ENCODE results near the gene CDH4. TPM values are rescaled to one million over a fixed set of nuclear protein-coding genes. Genes with fewer than 3 reads are reported as not detected.

The CDH4 gene
- total and polyA plus RNA-seq, 2 of the 4 experiments (the other 2 are of a cell fraction): 1.6 to 3.5 TPM

DNA sequence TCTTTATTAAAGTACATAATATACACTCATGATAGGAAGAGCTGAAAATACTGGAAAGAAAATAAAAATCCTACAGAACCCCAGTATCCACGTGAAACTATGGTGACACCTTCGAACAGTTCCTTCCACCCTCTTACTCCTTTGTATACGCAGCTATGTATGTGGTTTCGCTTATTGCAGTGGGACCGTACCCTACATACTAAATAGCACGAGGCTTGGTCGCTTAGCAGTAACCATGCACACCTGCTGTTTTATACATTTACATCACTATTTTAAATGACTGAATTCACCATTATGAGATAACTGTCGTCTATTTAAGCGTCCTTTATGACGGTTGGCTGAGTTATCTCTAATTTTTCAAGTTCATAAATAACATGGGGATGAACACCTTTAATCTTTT lies 400.1 kb downstream of the CDH4 start:
- H3K18ac ChIP-seq (ENCODE audit: low read depth, low read length): no peak overlapping the region
- TF ChIP-seq BHLHE40 (IDR thresholded peaks at IDR 0.05; ENCODE audit: low read depth, low read length): no peak
- TF ChIP-seq RAD21 (IDR thresholded peaks at IDR 0.05; ENCODE audit: low read length): no peak
- TF ChIP-seq CHD1 (IDR thresholded peaks at IDR 0.05; ENCODE audit: low read depth, low read length): no peak
- TF ChIP-seq MXI1 (IDR thresholded peaks at IDR 0.05; ENCODE audit: borderline replicate concordance, low read depth, low read length): no peak
- no peak for TF ChIP-seq RCOR1 (IDR thresholded peaks at IDR 0.05; ENCODE audit: insufficient replicate concordance, low read length)
- no peak for TF ChIP-seq RFX5 (IDR thresholded peaks at IDR 0.05; ENCODE audit: low read depth, low read length)
- TF ChIP-seq MAFK (IDR thresholded peaks at IDR 0.05; ENCODE audit: low read depth, low read length): no peak
- no peak for TF ChIP-seq NFE2L2 (IDR thresholded peaks at IDR 0.05; ENCODE audit: low read depth, low read length)
- TF ChIP-seq, protein P1, sequence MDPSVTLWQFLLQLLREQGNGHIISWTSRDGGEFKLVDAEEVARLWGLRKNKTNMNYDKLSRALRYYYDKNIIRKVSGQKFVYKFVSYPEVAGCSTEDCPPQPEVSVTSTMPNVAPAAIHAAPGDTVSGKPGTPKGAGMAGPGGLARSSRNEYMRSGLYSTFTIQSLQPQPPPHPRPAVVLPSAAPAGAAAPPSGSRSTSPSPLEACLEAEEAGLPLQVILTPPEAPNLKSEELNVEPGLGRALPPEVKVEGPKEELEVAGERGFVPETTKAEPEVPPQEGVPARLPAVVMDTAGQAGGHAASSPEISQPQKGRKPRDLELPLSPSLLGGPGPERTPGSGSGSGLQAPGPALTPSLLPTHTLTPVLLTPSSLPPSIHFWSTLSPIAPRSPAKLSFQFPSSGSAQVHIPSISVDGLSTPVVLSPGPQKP (IDR thresholded peaks at IDR 0.05; ENCODE audit: borderline replicate concordance, low read depth, low read length): no peak
- no peak for TF ChIP-seq SMC3 (IDR thresholded peaks at IDR 0.05; ENCODE audit: low read depth, low read length)
- no peak for TF ChIP-seq POLR2A (IDR thresholded peaks at IDR 0.05; ENCODE audit: low read depth, low read length)
- TF ChIP-seq FOS (IDR thresholded peaks at IDR 0.05; ENCODE audit: low read depth, low read length): no peak
- no peak for TF ChIP-seq MAZ (IDR thresholded peaks at IDR 0.05; ENCODE audit: borderline replicate concordance, low read depth, low read length)
- TF ChIP-seq, protein P2, sequence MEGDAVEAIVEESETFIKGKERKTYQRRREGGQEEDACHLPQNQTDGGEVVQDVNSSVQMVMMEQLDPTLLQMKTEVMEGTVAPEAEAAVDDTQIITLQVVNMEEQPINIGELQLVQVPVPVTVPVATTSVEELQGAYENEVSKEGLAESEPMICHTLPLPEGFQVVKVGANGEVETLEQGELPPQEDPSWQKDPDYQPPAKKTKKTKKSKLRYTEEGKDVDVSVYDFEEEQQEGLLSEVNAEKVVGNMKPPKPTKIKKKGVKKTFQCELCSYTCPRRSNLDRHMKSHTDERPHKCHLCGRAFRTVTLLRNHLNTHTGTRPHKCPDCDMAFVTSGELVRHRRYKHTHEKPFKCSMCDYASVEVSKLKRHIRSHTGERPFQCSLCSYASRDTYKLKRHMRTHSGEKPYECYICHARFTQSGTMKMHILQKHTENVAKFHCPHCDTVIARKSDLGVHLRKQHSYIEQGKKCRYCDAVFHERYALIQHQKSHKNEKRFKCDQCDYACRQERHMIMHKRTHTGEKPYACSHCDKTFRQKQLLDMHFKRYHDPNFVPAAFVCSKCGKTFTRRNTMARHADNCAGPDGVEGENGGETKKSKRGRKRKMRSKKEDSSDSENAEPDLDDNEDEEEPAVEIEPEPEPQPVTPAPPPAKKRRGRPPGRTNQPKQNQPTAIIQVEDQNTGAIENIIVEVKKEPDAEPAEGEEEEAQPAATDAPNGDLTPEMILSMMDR (conservative IDR thresholded peaks at IDR 0.05; ENCODE audit: low read depth, low read length): no peak
- TF ChIP-seq, protein P3, sequence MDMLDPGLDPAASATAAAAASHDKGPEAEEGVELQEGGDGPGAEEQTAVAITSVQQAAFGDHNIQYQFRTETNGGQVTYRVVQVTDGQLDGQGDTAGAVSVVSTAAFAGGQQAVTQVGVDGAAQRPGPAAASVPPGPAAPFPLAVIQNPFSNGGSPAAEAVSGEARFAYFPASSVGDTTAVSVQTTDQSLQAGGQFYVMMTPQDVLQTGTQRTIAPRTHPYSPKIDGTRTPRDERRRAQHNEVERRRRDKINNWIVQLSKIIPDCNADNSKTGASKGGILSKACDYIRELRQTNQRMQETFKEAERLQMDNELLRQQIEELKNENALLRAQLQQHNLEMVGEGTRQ (IDR thresholded peaks at IDR 0.05; ENCODE audit: low read depth, low read length): no peak
- TF ChIP-seq CEBPB (IDR thresholded peaks at IDR 0.05; ENCODE audit: low read depth, low read length): no peak
- H3K4me3 ChIP-seq (ENCODE audit: insufficient read depth, low read depth, low read length): no peak overlapping the region
- H3K27ac ChIP-seq (ENCODE audit: insufficient read depth, low read length): no peak overlapping the region
- intact Hi-C loops (cut with micrococcal nuclease) (no loop called here), dilution Hi-C loops (cut with HindIII; ENCODE audit: low sequenced_read_pairs, unreplicated experiment) (no loop called here), in situ Hi-C loops (cut with MboI; ENCODE audit: low sequenced_read_pairs) (no loop called here)
- H4K20me1 ChIP-seq (ENCODE audit: insufficient read depth, low read length): no peaks in the 10 kb centered on the region; the same call in 1 of the 2 replicates
- H2BK120ac ChIP-seq (ENCODE audit: low read depth, low read length): no peak overlapping the region
- no peak overlapping the region for H4K91ac ChIP-seq (ENCODE audit: insufficient read depth, low read depth, low read length)
- H3K4me2 ChIP-seq (ENCODE audit: low read depth, low read length): no peak overlapping the region
- no peak for DNase-seq
- BruUV-seq (replicated peaks): no TSS peak
- H2AK9ac ChIP-seq (replicated peaks; ENCODE audit: low read depth, low read length, poor library complexity): no peak overlapping the region
- no peaks in the 10 kb centered on the region for H3K9me1 ChIP-seq (ENCODE audit: insufficient read depth, low read length)
- H3K9me3 ChIP-seq (ENCODE audit: control insufficient read depth, insufficient read depth, low read length): peaks cover 3% of the 10 kb centered on the region; the same call in 1 of the 2 replicates
- no peak overlapping the region for H3K4ac ChIP-seq (ENCODE audit: low read depth, low read length)
- no peak overlapping the region for H4K8ac ChIP-seq (ENCODE audit: low read depth in 2 of 2, low read length in 2 of 2)
- no peak overlapping the region for H4K5ac ChIP-seq (ENCODE audit: low read depth, low read length)
- H3K9ac ChIP-seq (ENCODE audit: low read depth, low read length): no peak overlapping the region
- no peak overlapping the region for H2AFZ ChIP-seq (replicated peaks; ENCODE audit: low read length, poor library complexity)
- no peaks in the 10 kb centered on the region for H3K36me3 ChIP-seq (ENCODE audit: control insufficient read depth, insufficient read depth, low read length)
- ATAC-seq (ENCODE audit: low read depth): no peak
- no peak overlapping the region for H2BK15ac ChIP-seq (ENCODE audit: low read depth, low read length)
- H3K27me3 ChIP-seq (ENCODE audit: control insufficient read depth, insufficient read depth, low read length): no peaks in the 10 kb centered on the region
- H3K4me1 ChIP-seq (ENCODE audit: control insufficient read depth, insufficient read depth, low read length): no peaks in the 10 kb centered on the region
- no peak overlapping the region for H3K14ac ChIP-seq (replicated peaks; ENCODE audit: low read depth, low read length)
- no peak overlapping the region for H3K23ac ChIP-seq (ENCODE audit: low read depth, low read length)
- no peak overlapping the region for H3K56ac ChIP-seq (ENCODE audit: extremely low read depth, insufficient read depth, low read length)
- 100% methylated on average over 3 of the region's 10 CpGs; no CpG with 5 or more reads in 1 of the 2 experiments for WGBS, 2 experiments (ENCODE audit: extremely low coverage in 2 of 2, insufficient read length in 1 of 2)
- H3K79me1 ChIP-seq (ENCODE audit: low read depth in 1 of 2, low read length in 2 of 2): no peaks in the 10 kb centered on the region
- CTCF ChIA-PET: interaction anchor here (0.5 kb wide), 1 partner anchor 308 kb away, joined by 3 read pairs; no protein-coding TSS in a partner anchor
- H2BK5ac ChIP-seq (ENCODE audit: low read depth, low read length, poor library complexity, severe bottlenecking): no peak overlapping the region
- POLR2A ChIA-PET (ENCODE audit: unreplicated experiment): no interaction called here
- H2AK5ac ChIP-seq (ENCODE audit: low read depth, low read length): no peak overlapping the region
- no peak overlapping the region for H2BK20ac ChIP-seq (ENCODE audit: low read depth, low read length)

Measured in IMR-90 (cell line).